GM23338 (cell line): ENCODE results near the gene AGAP5. TPM values are rescaled to one million over a fixed set of nuclear protein-coding genes. Genes with fewer than 3 reads are reported as not detected.

Experiments
- ATAC-seq: fragments of 200-7000 bp; cut with Tn5 transposase; 3 replicates; pipeline ENCODE4 v1.9.1; 2020
- DNase-seq: peaks from one replicate; pipeline ENCODE4 v3.0.0-alpha.2; 2015; ENCODE audit warnings: low spot score
- H2AFZ ChIP-seq: fragments of 200-600 bp; sonication (generic); 2 replicates; pipeline ENCODE4 v1.8.0; 2016; ENCODE audit warnings: antibody characterized with exemption, mild to moderate bottlenecking, moderate library complexity
- H3F3A ChIP-seq: fragments of 200-600 bp; sonication (generic); replicated peaks from 2 replicates; pipeline ENCODE4 v1.8.0; 2017; ENCODE audit warnings: antibody characterized with exemption, mixed run types, low read depth
- H3K27ac ChIP-seq: fragments of 200-600 bp; sonication (generic); 2 replicates; pipeline ENCODE4 v1.6.1; 2016; ENCODE audit warnings: low read depth
- H3K27me3 ChIP-seq: fragments of 200-600 bp; sonication (generic); 2 replicates; pipeline ENCODE4 v1.8.0; 2016; ENCODE audit warnings: mild to moderate bottlenecking, mixed run types, moderate library complexity; ENCODE audit not compliant: insufficient read depth
- H3K36me3 ChIP-seq: fragments of 200-600 bp; sonication (generic); 2 replicates; pipeline ENCODE4 v1.8.0; 2016; ENCODE audit warnings: mild to moderate bottlenecking; ENCODE audit not compliant: insufficient read depth
- H3K4me1 ChIP-seq: fragments of 200-600 bp; sonication (generic); 2 replicates; pipeline ENCODE4 v1.8.0; 2016; ENCODE audit warnings: mild to moderate bottlenecking, moderate library complexity; ENCODE audit not compliant: insufficient read depth
- H3K4me2 ChIP-seq: fragments of 200-600 bp; sonication (generic); 2 replicates; pipeline ENCODE4 v1.7.1; 2017; ENCODE audit warnings: mixed run types
- H3K4me3 ChIP-seq: fragments of 200-600 bp; sonication (generic); 2 replicates; pipeline ENCODE4 v1.6.1; 2016; ENCODE audit warnings: mixed run types
- H3K79me2 ChIP-seq: fragments of 200-600 bp; sonication (generic); replicated peaks from 2 replicates; pipeline ENCODE4 v1.8.0; 2017; ENCODE audit warnings: mild to moderate bottlenecking; ENCODE audit not compliant: insufficient read depth
- H3K9me2 ChIP-seq: fragments of 200-600 bp; sonication (generic); 2 replicates; pipeline ENCODE4 v1.8.0; 2017; ENCODE audit not compliant: insufficient read depth
- H4K20me1 ChIP-seq: fragments of 200-600 bp; sonication (generic); replicated peaks from 2 replicates; pipeline ENCODE4 v1.8.0; 2017; ENCODE audit warnings: mild to moderate bottlenecking; ENCODE audit not compliant: insufficient read depth
- H3K27ac Mint-ChIP-seq: 2 replicates; pipeline ENCODE4 v1.8.0; 2020; ENCODE audit warnings: inconsistent platforms, mild to moderate bottlenecking, moderate library complexity, mixed read lengths
- H3K27me3 Mint-ChIP-seq: 3 replicates; pipeline ENCODE4 v1.8.0; 2022; ENCODE audit warnings: low read depth, mild to moderate bottlenecking, moderate library complexity, mixed read lengths, inconsistent platforms; ENCODE audit not compliant: insufficient read depth, poor library complexity
- H3K36me3 Mint-ChIP-seq: 3 replicates; pipeline ENCODE4 v1.8.0; 2021; ENCODE audit warnings: low read depth, mild to moderate bottlenecking, inconsistent platforms, moderate library complexity, mixed read lengths
- H3K4me1 Mint-ChIP-seq: 3 replicates; pipeline ENCODE4 v1.8.0; 2020; ENCODE audit warnings: mild to moderate bottlenecking, inconsistent platforms, mixed read lengths
- H3K4me3 Mint-ChIP-seq: 3 replicates; pipeline ENCODE4 v1.8.0; 2021; ENCODE audit warnings: moderate library complexity, mild to moderate bottlenecking, inconsistent platforms, mixed read lengths
- H3K9me3 Mint-ChIP-seq: 3 replicates; pipeline ENCODE4 v1.8.0; 2020; ENCODE audit warnings: moderate library complexity, mild to moderate bottlenecking, inconsistent platforms, mixed read lengths
- CREB1 ChIP-seq: fragments of 250-450 bp; sonication (Bioruptor Pico); IDR thresholded peaks from 2 replicates; pipeline ENCODE4 v1.5.0; 2020; ENCODE audit warnings: low read depth, mild to moderate bottlenecking, moderate library complexity
- EZH2 ChIP-seq: fragments of 200-600 bp; sonication (generic); IDR thresholded peaks from one replicate; pipeline ENCODE4 v1.8.0; 2017; ENCODE audit warnings: antibody characterized with exemption, mild to moderate bottlenecking, low read depth; ENCODE audit not compliant: unreplicated experiment
- EZH2phosphoT487 ChIP-seq: fragments of 200-600 bp; sonication (generic); IDR thresholded peaks from one replicate; pipeline ENCODE4 v1.8.1; 2018; ENCODE audit warnings: antibody characterized with exemption; ENCODE audit not compliant: unreplicated experiment
- JUNB ChIP-seq: IDR thresholded peaks from one replicate; pipeline ENCODE4 v1.6.1; 2016; ENCODE audit warnings: antibody characterized with exemption; ENCODE audit not compliant: unreplicated experiment
- NANOG ChIP-seq: IDR thresholded peaks from 2 replicates; pipeline ENCODE4 v1.6.1; 2016; ENCODE audit warnings: antibody characterized with exemption, borderline replicate concordance
- POLR2AphosphoS5 ChIP-seq: IDR thresholded peaks from 2 replicates; pipeline ENCODE4 v1.6.1; 2016; ENCODE audit warnings: antibody characterized with exemption, low read depth
- STAT1 ChIP-seq: IDR thresholded peaks from one replicate; pipeline ENCODE4 v1.6.1; 2016; ENCODE audit warnings: antibody characterized with exemption; ENCODE audit not compliant: unreplicated experiment
- ZNF114 ChIP-seq: fragments of 250-450 bp; sonication (Bioruptor Pico); IDR thresholded peaks from 2 replicates; pipeline ENCODE4 v1.5.0; 2020; ENCODE audit warnings: mild to moderate bottlenecking, moderate library complexity
- ZNF331 ChIP-seq: fragments of 250-450 bp; sonication (Bioruptor Pico); IDR thresholded peaks from 2 replicates; pipeline ENCODE4 v1.5.0; 2020; ENCODE audit warnings: low read depth, mild to moderate bottlenecking, moderate library complexity
- polyA plus RNA-seq: library from polyadenylated mRNA; unstranded; fragments of >200 nt; fragmentation: Nextera tagmentation; extraction: Ambion mirVana; gene quantifications from 2 replicates; pipeline ENCODE4 v1.2.1, GENCODE V29; 2016
- total RNA-seq: library from RNA; depleted of rRNA; stranded (reverse); fragments of >200 nt; shearing (Covaris generic); gene quantifications from 2 replicates; pipeline ENCODE4 v1.2.3, GENCODE V29; 2014
- TF ChIP-seq, protein P1 (sequence below), 2 experiments: fragments of 200-600 bp in 1 of 2; sonication (generic) in 1 of 2; conservative IDR thresholded peaks; 2 replicates each; pipeline versions ENCODE4 v1.5.1 to v1.6.1; 2016 to 2017; ENCODE audit warnings: antibody characterized with exemption in 2 of 2, low read depth in 2 of 2, mild to moderate bottlenecking in 2 of 2, moderate library complexity in 1 of 2
- TF ChIP-seq, protein P2 (sequence below): IDR thresholded peaks from one replicate; pipeline ENCODE4 v1.6.1; 2018; ENCODE audit warnings: antibody characterized with exemption; ENCODE audit not compliant: unreplicated experiment
- TF ChIP-seq, protein P3 (sequence below): fragments of 250-450 bp; sonication (Bioruptor Pico); IDR thresholded peaks from 2 replicates; pipeline ENCODE4 v1.5.0; 2020; ENCODE audit warnings: mild to moderate bottlenecking, moderate library complexity

AGAP5 gene
- total and polyA plus RNA-seq, 2 experiments from 2014 or later = 5.0 to 5.3 TPM

DNA sequence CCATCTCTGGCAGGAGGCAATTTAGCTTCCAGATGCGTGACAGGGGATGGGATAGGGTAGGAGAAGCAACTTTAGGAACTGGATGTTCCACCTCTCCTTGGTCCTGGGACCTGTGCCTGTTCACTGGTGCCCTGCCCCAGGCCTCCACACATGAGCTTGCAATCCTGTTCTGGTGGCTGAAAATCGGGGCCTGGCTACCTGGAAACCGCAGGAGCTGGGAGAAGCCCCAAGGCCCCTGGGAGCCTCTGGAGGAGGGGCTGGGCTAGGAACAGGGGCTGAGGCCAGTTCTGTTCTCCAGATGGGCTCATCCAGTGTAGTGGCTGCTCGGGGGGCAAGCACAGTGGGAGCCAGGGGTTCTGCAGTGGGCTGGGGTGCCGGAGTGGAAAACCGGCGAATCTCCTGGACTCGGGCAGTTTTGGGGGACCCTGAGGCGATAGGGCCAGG is 51.3 kb downstream of the AGAP5 start (continued):
- TF ChIP-seq, protein P1, sequence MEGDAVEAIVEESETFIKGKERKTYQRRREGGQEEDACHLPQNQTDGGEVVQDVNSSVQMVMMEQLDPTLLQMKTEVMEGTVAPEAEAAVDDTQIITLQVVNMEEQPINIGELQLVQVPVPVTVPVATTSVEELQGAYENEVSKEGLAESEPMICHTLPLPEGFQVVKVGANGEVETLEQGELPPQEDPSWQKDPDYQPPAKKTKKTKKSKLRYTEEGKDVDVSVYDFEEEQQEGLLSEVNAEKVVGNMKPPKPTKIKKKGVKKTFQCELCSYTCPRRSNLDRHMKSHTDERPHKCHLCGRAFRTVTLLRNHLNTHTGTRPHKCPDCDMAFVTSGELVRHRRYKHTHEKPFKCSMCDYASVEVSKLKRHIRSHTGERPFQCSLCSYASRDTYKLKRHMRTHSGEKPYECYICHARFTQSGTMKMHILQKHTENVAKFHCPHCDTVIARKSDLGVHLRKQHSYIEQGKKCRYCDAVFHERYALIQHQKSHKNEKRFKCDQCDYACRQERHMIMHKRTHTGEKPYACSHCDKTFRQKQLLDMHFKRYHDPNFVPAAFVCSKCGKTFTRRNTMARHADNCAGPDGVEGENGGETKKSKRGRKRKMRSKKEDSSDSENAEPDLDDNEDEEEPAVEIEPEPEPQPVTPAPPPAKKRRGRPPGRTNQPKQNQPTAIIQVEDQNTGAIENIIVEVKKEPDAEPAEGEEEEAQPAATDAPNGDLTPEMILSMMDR (conservative IDR thresholded peaks at IDR 0.05; ENCODE audit: low read depth in 2 of 2) = no peak
- TF ChIP-seq, protein P2, sequence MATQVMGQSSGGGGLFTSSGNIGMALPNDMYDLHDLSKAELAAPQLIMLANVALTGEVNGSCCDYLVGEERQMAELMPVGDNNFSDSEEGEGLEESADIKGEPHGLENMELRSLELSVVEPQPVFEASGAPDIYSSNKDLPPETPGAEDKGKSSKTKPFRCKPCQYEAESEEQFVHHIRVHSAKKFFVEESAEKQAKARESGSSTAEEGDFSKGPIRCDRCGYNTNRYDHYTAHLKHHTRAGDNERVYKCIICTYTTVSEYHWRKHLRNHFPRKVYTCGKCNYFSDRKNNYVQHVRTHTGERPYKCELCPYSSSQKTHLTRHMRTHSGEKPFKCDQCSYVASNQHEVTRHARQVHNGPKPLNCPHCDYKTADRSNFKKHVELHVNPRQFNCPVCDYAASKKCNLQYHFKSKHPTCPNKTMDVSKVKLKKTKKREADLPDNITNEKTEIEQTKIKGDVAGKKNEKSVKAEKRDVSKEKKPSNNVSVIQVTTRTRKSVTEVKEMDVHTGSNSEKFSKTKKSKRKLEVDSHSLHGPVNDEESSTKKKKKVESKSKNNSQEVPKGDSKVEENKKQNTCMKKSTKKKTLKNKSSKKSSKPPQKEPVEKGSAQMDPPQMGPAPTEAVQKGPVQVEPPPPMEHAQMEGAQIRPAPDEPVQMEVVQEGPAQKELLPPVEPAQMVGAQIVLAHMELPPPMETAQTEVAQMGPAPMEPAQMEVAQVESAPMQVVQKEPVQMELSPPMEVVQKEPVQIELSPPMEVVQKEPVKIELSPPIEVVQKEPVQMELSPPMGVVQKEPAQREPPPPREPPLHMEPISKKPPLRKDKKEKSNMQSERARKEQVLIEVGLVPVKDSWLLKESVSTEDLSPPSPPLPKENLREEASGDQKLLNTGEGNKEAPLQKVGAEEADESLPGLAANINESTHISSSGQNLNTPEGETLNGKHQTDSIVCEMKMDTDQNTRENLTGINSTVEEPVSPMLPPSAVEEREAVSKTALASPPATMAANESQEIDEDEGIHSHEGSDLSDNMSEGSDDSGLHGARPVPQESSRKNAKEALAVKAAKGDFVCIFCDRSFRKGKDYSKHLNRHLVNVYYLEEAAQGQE = no peak

DNA sequence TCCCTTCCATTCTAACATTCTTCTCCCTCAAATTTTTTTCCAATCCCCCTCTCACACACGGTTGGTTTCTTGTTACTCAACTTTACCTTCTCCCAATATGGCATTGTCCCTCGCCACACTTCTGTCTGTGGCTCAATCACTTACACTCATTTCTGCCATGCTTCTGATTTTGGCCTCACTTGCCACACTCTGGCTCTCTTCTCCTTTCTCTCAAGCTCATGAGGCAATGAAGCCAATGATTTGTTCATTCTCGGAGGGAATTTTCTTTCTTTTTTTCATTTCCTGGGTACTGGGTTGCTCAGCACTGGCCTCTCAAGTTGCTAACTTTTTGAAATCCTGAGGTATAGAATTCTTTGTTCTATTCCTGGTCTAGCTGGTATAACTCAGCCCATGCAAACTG is 52.7 kb downstream of the AGAP5 start:
- no peak overlapping the region for H3K27ac Mint-ChIP-seq
- no peak overlapping the region for H3K4me3 Mint-ChIP-seq
- Histone ChIP-seq H3K9me2 (no peaks in the 10 kb centered on the region), H3K4me1 (peaks cover 9% of the 10 kb centered on the region), H3K4me3 (no peak overlapping the region), H3K79me2 (no peaks in the 10 kb centered on the region), H3F3A (0 out of 2 replicates have a peak, but pooled peaks cover 6% of the 10 kb centered on the region), H4K20me1 (no peaks in the 10 kb centered on the region), H3K27ac (no peak overlapping the region), H3K36me3 (no peaks in the 10 kb centered on the region), H3K27me3 (no peaks in the 10 kb centered on the region), H2AFZ (no peak overlapping the region; the same call in 1 of the 2 replicates), H3K4me2 (no peak overlapping the region)
- no peaks in the 10 kb centered on the region; the same call in 2 of the 3 replicates for H3K9me3 Mint-ChIP-seq
- peaks cover 25% of the 10 kb centered on the region for H3K4me1 Mint-ChIP-seq
- peaks cover 18% of the 10 kb centered on the region for H3K27me3 Mint-ChIP-seq
- ATAC-seq (no peak), DNase-seq (no peak)
- no peaks in the 10 kb centered on the region; the same call in 2 of the 3 replicates for H3K36me3 Mint-ChIP-seq
- TF ChIP-seq NANOG (no peak), ZNF331 (CRISPR knock-in tag) (no peak), JUNB (no peak), CREB1 (CRISPR knock-in tag) (no peak), EZH2phosphoT487 (no peak), ZNF114 (CRISPR knock-in tag) (no peak), EZH2 (no peak), POLR2AphosphoS5 (no peak), STAT1 (no peak)
- TF ChIP-seq, protein P1 (conservative IDR thresholded peaks at IDR 0.05; ENCODE audit: low read depth in 2 of 2) = no peak
- TF ChIP-seq, protein P3, sequence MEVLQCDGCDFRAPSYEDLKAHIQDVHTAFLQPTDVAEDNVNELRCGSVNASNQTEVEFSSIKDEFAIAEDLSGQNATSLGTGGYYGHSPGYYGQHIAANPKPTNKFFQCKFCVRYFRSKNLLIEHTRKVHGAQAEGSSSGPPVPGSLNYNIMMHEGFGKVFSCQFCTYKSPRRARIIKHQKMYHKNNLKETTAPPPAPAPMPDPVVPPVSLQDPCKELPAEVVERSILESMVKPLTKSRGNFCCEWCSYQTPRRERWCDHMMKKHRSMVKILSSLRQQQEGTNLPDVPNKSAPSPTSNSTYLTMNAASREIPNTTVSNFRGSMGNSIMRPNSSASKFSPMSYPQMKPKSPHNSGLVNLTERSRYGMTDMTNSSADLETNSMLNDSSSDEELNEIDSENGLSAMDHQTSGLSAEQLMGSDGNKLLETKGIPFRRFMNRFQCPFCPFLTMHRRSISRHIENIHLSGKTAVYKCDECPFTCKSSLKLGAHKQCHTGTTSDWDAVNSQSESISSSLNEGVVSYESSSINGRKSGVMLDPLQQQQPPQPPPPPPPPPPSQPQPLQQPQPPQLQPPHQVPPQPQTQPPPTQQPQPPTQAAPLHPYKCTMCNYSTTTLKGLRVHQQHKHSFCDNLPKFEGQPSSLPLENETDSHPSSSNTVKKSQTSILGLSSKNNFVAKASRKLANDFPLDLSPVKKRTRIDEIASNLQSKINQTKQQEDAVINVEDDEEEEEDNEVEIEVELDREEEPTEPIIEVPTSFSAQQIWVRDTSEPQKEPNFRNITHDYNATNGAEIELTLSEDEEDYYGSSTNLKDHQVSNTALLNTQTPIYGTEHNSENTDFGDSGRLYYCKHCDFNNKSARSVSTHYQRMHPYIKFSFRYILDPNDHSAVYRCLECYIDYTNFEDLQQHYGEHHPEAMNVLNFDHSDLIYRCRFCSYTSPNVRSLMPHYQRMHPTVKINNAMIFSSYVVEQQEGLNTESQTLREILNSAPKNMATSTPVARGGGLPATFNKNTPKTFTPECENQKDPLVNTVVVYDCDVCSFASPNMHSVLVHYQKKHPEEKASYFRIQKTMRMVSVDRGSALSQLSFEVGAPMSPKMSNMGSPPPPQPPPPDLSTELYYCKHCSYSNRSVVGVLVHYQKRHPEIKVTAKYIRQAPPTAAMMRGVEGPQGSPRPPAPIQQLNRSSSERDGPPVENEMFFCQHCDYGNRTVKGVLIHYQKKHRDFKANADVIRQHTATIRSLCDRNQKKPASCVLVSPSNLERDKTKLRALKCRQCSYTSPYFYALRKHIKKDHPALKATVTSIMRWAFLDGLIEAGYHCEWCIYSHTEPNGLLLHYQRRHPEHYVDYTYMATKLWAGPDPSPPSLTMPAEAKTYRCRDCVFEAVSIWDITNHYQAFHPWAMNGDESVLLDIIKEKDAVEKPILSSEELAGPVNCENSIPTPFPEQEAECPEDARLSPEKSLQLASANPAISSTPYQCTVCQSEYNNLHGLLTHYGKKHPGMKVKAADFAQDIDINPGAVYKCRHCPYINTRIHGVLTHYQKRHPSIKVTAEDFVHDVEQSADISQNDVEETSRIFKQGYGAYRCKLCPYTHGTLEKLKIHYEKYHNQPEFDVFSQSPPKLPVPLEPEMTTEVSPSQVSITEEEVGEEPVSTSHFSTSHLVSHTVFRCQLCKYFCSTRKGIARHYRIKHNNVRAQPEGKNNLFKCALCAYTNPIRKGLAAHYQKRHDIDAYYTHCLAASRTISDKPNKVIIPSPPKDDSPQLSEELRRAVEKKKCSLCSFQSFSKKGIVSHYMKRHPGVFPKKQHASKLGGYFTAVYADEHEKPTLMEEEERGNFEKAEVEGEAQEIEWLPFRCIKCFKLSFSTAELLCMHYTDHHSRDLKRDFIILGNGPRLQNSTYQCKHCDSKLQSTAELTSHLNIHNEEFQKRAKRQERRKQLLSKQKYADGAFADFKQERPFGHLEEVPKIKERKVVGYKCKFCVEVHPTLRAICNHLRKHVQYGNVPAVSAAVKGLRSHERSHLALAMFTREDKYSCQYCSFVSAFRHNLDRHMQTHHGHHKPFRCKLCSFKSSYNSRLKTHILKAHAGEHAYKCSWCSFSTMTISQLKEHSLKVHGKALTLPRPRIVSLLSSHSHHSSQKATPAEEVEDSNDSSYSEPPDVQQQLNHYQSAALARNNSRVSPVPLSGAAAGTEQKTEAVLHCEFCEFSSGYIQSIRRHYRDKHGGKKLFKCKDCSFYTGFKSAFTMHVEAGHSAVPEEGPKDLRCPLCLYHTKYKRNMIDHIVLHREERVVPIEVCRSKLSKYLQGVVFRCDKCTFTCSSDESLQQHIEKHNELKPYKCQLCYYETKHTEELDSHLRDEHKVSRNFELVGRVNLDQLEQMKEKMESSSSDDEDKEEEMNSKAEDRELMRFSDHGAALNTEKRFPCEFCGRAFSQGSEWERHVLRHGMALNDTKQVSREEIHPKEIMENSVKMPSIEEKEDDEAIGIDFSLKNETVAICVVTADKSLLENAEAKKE (CRISPR knock-in tag) = no peak
